AG04450 (cell line): ENCODE results near the gene ASXL3. TPM values are rescaled to one million over a fixed set of nuclear protein-coding genes. Genes with fewer than 3 reads are reported as not detected.

Experiments
- CTCF ChIA-PET: fragments of 300-600, 350-600 bp; formaldehyde crosslinking; extraction: SDS; loops from one replicate; lab custom pipeline; 2022; ENCODE audit warnings: antibody characterized with exemption, inconsistent platforms; lab: Charles Lee
- POLR2A ChIA-PET: fragments of 350-600 bp; formaldehyde crosslinking; extraction: SDS; loops from one replicate; lab custom pipeline; 2021; ENCODE audit warnings: antibody characterized with exemption, inconsistent platforms; lab: Yijun Ruan, JAX
- DNase-seq: peaks from one replicate; pipeline ENCODE4 v3.0.0-alpha.2; 2011; ENCODE audit warnings: low read depth, low spot score
- H3K27ac ChIP-seq: one replicate; pipeline ENCODE4 v1.5.1; 2012; ENCODE audit warnings: low read depth, low read length, control low read depth
- H3K27me3 ChIP-seq: one replicate; pipeline ENCODE4 v1.6.0; 2012; ENCODE audit warnings: low read length; ENCODE audit not compliant: control insufficient read depth, insufficient read depth
- H3K4me3 ChIP-seq: 2 replicates; pipeline ENCODE4 v1.5.1; 2011; ENCODE audit warnings: mild to moderate bottlenecking, low read depth, low read length, control low read depth
- H3K9me3 ChIP-seq: 2 replicates; pipeline ENCODE4 v1.5.1; 2012; ENCODE audit warnings: low read length; ENCODE audit not compliant: control insufficient read depth, insufficient read depth
- polyA minus RNA-seq: library from RNA; depleted of rRNA, polyadenylated mRNA; stranded (reverse); fragments of >200 nt; gene quantifications from 2 replicates; pipeline ENCODE4 v1.2.3, GENCODE V29; 2011; rRNA and poly(A)+ RNA removed
- polyA plus RNA-seq: library from polyadenylated mRNA; depleted of rRNA; stranded (reverse); fragments of >200 nt; gene quantifications from 2 replicates; pipeline ENCODE4 v1.2.3, GENCODE V29; 2011; rRNA removed
- TF ChIP-seq, protein P1 (sequence below): IDR thresholded peaks from 2 replicates; pipeline ENCODE4 v1.5.1; 2011; ENCODE audit warnings: low read depth, low read length, control low read depth, inconsistent platforms

Gene ASXL3
- polyA plus RNA-seq, result 0.16 and 0.19 TPM in 2 replicates
- polyA minus RNA-seq, result 0.18 and 0.70 TPM in 2 replicates

DNA sequence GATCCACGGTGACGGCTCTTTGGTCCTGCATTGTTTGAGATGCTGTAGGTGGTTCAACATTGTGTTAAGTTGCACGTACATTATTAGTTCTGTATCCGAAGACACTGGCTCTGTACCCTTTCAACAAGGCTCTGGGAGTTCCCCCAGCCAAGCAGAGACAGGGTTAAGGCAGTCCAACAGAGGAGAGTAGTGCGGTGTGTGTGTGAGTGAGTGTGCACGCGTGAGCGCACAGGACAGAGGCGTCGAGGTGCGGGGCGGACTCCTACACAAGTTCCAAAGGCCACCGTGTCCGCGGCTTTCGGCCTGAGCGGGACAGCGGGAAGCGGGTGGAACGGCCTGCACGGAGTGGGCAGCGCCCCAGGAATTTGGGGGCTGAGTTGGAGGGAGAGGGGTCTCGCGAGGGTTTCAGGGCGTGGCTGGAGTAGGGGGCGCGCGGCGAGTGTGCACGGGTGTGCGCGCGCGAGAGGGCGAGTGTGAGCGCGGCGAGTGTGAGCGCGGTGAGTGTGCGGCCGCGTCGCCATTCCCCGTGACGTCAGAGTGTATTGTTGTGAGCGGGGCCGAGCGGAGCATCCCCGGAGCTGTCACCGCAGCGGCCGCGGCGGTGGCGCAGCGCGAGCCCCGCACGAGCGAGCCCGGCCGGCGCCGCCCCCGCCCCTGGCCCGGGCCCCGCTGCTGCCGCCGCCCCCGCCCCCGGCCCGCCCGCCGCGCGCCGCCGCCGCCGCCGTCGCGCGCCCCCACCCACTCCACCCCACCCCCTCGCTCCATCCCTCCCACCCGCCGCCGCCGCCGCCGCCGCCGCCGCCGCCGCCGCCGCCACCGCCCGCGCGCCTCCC is at the start of gene ASXL3:
Gene ASXL3, plus strand, starts transcription at position 535 of the 833 bp plus-strand sequence. CDS start 413 bp downstream, outside the sequence.
- TF ChIP-seq, protein P1, sequence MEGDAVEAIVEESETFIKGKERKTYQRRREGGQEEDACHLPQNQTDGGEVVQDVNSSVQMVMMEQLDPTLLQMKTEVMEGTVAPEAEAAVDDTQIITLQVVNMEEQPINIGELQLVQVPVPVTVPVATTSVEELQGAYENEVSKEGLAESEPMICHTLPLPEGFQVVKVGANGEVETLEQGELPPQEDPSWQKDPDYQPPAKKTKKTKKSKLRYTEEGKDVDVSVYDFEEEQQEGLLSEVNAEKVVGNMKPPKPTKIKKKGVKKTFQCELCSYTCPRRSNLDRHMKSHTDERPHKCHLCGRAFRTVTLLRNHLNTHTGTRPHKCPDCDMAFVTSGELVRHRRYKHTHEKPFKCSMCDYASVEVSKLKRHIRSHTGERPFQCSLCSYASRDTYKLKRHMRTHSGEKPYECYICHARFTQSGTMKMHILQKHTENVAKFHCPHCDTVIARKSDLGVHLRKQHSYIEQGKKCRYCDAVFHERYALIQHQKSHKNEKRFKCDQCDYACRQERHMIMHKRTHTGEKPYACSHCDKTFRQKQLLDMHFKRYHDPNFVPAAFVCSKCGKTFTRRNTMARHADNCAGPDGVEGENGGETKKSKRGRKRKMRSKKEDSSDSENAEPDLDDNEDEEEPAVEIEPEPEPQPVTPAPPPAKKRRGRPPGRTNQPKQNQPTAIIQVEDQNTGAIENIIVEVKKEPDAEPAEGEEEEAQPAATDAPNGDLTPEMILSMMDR, result no peak
- CTCF ChIA-PET, result no interaction called here
- no peak for DNase-seq

DNA sequence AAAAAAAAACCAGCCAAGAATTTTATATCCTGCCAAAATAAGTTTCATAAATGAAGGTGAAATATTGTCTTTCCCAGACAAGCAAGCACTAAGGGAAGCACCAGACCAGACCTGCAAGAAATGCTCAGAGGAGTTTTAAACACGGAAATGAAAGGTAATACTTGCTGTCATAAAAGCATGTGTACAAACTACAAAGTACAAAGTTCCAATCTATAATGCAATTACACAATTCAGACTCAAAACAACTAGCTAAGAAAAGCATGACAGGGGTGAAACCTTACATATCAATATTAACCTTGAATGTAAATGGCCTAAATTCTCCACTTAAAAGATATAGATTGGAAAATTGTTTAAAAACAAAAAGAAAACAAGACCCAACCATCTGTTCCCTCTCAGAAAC is 45.0 kb upstream of the ASXL3 start:
- Histone ChIP-seq H3K27me3 (no peaks in the 10 kb centered on the region), H3K4me3 (no peak overlapping the region), H3K9me3 (no peaks in the 10 kb centered on the region), H3K27ac (no peak overlapping the region)
- CTCF ChIA-PET, result no interaction called here
- TF ChIP-seq, protein P1, result no peak
- POLR2A ChIA-PET, result no interaction called here
- DNase-seq, result no peak

More for the DNA sequence above, at the start of gene ASXL3:
- Histone ChIP-seq H3K9me3 (no peaks in the 10 kb centered on the region), H3K4me3 (peak within 1 kb of the TSS; percentile 65), H3K27me3 (peaks cover 27% of the 10 kb centered on the region), H3K27ac (no peak within 1 kb of the TSS)
- POLR2A ChIA-PET, result no interaction called here

- no peaks in the 10 kb centered on the region for H3K27me3 ChIP-seq
- TF ChIP-seq, protein P1, result no peak
- no peak overlapping the region for H3K27ac ChIP-seq
- DNase-seq, result no peak
- no peaks in the 10 kb centered on the region for H3K9me3 ChIP-seq
- POLR2A ChIA-PET, result no interaction called here
- CTCF ChIA-PET, result interaction anchor here (0.7 kb wide), 1 partner anchor 355 kb away, joined by 4 read pairs; no protein-coding TSS in a partner anchor
- H3K4me3 ChIP-seq, result no peak overlapping the region
These were observed 41.1 kb upstream of the ASXL3 start for GRCh38 chr18:33536904-33537303.

GRCh38 chr18:33538418-33539042 is 39.5 kb upstream of the ASXL3 start:
- H3K27me3 ChIP-seq, result no peaks in the 10 kb centered on the region
- CTCF ChIA-PET, result no interaction called here
- no peak overlapping the region for H3K27ac ChIP-seq
- no peaks in the 10 kb centered on the region for H3K9me3 ChIP-seq
- POLR2A ChIA-PET, result no interaction called here
- no peak overlapping the region for H3K4me3 ChIP-seq
- no peak for DNase-seq
- TF ChIP-seq, protein P1, result no peak

DNA sequence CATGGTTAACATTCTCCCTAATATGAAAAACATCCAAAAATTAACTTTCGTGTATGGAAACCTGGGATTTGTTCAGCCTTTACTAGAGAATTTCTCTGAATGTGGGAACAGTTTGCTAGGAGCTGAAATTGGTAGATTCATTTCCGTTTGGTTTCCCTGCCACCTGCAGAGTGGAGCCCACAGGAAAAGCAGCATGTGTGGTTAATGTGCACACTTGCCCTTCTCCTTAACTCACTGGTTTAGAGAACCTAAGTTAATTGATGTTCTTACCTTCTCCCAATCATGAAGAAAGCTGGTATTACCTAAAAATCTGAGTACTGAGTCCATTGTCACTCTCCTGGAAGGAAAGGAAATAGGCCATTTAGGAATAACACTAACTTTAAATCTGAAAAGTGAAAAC is 37.6 kb upstream of the ASXL3 start:
- Histone ChIP-seq H3K27me3 (no peaks in the 10 kb centered on the region), H3K27ac (no peak overlapping the region), H3K9me3 (no peaks in the 10 kb centered on the region), H3K4me3 (no peak overlapping the region)
- POLR2A ChIA-PET, result no interaction called here
- DNase-seq, result no peak
- TF ChIP-seq, protein P1, result no peak
- CTCF ChIA-PET, result interaction anchor here (0.6 kb wide), 1 partner anchor 42 kb away, joined by 4 read pairs; no protein-coding TSS in a partner anchor
